ENCODE measurements around the gene SGTB.

DNA sequence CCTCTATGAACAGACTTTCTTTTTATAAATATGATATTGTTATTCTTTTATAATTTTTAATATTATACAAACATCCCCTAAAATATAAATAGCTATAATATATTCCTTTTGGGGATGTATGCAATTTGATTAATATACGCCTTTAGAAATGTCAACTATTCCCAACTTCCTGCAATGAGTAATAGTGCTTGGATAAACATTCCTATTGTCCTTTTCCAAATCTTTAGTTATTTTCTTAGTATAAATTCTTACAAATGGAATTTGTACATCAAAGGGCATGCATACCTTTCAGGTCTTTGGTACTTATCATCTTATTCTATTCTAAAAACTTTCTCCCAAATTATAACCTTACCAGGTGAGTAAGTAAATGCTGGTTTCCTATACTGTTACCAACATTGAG is 6.3 kb upstream of the SGTB start:
- TF ChIP-seq, protein P1, sequence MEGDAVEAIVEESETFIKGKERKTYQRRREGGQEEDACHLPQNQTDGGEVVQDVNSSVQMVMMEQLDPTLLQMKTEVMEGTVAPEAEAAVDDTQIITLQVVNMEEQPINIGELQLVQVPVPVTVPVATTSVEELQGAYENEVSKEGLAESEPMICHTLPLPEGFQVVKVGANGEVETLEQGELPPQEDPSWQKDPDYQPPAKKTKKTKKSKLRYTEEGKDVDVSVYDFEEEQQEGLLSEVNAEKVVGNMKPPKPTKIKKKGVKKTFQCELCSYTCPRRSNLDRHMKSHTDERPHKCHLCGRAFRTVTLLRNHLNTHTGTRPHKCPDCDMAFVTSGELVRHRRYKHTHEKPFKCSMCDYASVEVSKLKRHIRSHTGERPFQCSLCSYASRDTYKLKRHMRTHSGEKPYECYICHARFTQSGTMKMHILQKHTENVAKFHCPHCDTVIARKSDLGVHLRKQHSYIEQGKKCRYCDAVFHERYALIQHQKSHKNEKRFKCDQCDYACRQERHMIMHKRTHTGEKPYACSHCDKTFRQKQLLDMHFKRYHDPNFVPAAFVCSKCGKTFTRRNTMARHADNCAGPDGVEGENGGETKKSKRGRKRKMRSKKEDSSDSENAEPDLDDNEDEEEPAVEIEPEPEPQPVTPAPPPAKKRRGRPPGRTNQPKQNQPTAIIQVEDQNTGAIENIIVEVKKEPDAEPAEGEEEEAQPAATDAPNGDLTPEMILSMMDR (conservative IDR thresholded peaks at IDR 0.05): no peak
- TF ChIP-seq ZFX (IDR thresholded peaks at IDR 0.05): no peak

Measured in C4-2B (cell line).